ENCODE data around the gene DLGAP4.

DNA sequence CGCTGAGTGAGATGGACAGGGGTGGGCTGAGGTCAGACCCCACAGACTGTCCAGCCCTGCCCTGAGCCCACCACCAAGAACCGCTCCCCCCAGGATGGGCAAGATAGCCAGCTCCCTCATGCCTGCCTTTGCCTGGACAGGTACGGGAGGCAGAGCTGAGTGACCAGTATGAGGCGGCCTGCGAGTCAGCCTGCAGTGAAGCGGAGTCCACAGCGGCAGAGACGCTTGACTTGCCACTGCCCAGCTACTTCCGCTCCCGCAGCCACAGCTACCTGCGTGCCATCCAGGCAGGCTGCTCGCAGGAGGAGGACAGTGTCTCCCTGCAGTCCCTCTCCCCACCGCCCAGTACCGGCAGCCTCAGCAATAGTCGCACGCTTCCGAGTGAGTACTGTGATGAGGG is 140.4 kb downstream of the DLGAP4 start:
- TF ChIP-seq POLR2A (IDR thresholded peaks at IDR 0.05; ENCODE audit: low read depth, low read length), result no peak
- TF ChIP-seq POLR2AphosphoS5 (IDR thresholded peaks at IDR 0.05; ENCODE audit: low read depth, low read length), result no peak
